NCI-H446 (cell line): ENCODE results near the gene TBPL1.
"Not testable (repeated sequence)": the region's sequence is repeated elsewhere in the genome, so short reads cannot be mapped to it uniquely, and the experiment has no call there.

Source experiments
- DNase-seq, 2 experiments: peaks; one replicate each; lab custom pipeline; 2025; lab: John Stamatoyannopoulos, UW

TBPL1 gene

DNA sequence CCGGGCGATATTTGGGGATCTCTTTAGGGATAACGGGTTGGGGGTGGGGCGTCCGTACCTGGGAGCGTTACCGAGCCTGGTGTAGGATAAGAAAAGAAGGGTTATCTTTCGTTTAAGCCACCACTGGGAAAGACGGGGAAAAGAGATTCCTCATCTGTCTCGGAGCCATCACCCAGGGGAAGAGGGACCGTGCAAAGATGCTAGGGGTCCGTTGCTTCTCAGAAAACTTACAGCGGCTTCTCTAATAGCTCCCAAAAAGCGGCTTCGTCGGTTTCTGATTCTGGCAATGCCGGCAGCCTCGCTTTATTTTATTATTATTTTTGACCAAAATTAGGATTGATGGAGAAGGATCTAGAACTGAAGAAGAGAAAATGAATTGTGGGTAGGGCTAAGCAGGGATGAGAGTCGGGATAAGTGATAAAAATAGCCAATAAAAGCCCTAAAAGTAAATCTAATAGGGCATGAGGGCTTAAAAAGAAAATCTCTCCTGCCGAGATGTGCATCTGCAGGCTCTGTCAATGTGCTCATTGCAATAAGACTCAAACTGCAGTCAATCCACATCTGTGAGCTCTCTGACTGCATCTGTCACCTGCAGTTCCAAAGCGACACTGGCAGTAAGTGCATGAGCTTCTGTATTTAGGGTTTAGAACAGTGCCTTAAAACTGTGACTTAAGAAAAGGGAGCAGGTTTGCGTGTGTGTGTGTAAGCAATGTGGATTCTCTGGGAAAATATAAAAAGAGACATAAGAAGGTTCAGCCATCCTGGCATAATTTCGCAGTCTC is 801 bp downstream of the TBPL1 start:
- DNase-seq, result no peak

GRCh38 chr6:133954657-133955576 is 1.9 kb downstream of the TBPL1 start:
- DNase-seq, result no peak

GRCh38 chr6:133955582-133956415 is 2.8 kb downstream of the TBPL1 start:
- no peak for DNase-seq

- no peak for DNase-seq
Observed at GRCh38 chr6:133956416-133957049, 3.5 kb downstream of the TBPL1 start.

GRCh38 chr6:133957227-133957626 is 4.2 kb downstream of the TBPL1 start:
- no peak for DNase-seq

DNA sequence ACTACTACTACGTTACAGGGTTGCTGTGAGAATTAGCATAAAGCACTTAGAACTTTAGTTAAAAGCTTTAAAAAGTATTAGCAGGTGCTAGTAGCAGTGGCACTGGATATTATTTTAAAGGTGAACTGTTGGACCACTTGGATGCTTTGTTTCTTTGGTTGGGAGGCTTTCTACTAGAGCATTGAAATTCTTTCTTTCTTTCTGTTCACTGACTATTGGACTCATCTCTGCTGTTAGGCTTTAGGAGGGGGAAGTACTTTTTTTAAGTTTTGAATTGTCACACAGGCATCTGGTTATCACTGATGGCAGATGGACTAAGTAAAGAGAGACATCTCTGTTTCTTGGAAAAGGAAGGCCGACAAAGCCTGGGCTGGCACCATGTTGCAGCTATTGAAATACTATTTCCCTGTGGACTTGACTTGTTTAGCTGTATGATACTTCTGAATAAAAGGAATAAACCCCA is 4.8 kb downstream of the TBPL1 start:
- peak in 1 of 2 experiments; percentile 37 for DNase-seq

DNA sequence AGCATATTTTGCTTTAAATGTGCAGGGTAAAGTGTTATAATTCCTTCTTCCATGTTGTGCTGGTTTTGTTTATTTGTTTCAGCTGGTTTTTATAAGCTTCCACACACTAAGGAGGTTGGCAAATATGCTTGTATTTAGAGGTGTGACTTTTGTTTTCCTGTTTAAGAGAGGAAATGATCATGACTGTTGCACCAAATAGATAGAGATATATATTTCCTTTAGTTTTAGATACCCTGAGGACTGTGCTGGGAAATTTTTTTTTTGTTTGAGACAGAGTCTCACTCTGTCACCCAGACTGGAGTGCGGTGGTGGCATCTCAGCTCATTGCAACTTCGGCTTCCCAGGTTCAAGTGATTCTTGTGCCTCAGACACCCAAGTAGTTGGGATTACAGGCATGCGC is 5.8 kb downstream of the TBPL1 start:
- DNase-seq, result no peak

DNA sequence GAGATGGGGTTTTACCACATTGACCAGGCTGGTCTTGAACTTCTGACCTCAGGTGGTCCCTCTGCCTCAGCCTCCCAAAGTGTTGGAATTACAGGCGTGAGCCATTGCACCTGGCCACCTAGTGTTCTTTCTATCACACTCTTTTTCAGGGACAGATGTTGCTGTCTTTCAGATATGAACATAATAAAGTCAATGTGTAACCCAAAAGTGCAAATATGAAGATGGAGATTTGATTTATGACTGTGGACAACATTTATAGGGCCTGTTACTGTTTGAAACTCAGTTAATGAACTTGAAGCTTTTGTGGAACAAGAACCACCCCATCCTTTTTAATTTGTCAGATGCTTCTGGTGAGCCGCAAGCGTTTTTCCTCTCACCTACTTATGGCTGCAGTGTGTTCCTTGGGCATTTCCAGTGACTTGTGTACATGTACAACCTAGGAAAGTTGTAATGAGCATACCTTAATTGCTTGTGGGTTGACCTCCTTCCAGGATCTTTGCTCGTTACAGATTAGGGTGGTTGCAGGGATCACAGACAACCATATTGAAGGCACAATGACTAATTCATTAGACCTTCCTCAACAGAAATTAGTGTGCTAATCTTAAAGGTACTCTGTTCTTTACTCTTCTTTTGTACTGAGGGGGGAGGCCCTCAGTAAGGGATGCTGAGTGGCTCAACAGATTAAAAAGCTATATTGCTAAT is 6.8 kb downstream of the TBPL1 start:
- no peak for DNase-seq

DNA sequence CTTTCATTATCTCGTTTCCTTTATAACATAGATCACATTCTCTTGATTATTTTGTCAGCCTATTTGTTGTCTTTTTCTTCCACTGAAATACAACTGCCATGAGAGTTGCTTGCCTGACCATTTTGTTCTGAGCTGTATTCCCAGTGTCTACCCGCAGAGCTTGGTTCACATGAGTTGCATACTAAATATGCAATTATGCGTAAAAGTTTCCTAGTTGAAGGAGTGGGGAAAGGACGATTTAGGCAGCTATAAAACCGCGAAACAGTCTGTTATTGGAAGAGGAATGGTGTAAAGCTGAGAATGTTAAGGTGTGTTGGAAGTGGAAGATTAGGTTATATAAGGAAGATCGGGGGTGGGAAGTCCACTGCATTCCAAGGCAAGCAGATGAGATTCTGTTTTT is 8.8 kb downstream of the TBPL1 start:
- DNase-seq, result no peak

GRCh38 chr6:133964052-133964451 is 11.0 kb downstream of the TBPL1 start:
- no peak for DNase-seq

DNA sequence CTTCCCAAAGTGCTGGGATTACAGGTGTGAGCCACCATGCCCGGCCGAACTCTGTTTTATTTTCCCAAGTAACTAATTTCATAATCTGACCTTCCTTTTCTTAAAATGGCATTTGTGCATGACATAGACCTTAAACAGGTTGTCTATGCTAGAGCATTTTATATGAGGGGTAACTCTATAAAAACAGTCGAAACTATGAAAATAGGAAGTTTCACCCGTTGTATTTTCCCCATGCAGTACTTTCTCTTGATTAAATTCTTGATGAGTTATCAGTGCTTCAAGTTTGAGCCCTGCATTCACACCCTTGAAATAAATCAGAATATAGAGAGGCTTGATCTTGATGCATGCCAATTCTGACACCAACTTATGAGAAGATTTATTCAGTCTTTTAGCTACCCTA is 11.7 kb downstream of the TBPL1 start:
- DNase-seq, result no peak

DNA sequence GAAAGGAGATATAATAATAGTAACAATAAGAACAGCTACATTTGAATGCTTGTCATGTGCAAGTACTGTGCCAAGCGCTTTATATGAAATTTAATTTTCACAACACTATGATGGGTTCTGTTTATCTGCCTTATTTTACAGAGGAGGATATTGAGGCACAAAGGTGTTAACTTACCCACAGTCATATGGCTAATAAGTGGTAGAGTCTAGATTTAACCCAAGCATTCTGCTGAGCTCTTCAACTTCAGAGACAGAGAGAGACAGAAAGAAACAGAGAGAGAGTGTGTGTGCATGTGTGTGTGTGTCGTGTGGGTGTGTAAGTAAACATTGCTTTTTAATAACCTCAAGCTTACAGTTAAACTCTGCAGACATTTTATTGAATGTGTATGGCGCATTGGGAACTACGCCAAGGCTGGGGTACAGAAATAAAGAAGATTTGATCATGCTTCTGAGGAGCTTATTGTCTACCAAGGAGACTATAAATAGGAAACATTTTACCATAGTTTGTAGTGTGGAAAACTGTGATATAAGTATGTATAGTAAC is 12.9 kb downstream of the TBPL1 start:
- DNase-seq, result no peak

- DNase-seq, result no peak
Observed at GRCh38 chr6:133966654-133967329, 13.8 kb downstream of the TBPL1 start.

GRCh38 chr6:133967347-133967746 is 14.3 kb downstream of the TBPL1 start:
- no peak for DNase-seq

DNA sequence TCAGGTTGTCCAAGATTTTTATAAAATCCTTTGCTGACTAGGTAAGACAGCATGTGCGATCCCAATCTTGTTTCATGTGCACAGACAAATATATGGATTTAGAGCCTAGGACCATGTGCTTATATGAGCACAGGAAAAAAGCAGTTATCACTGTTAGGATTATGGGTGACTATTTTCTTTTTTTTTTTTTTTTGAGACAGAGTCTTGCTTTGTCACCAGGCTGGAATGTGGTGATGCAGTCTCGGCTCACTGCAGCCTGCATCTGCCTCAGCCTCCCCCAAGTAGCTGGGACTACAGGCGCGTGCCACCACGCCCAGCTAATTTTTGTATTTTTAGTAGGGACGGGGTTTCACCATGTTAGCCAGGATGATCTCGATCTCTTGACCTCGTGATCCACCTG is 14.8 kb downstream of the TBPL1 start:
- not testable (repeated sequence) for DNase-seq

DNA sequence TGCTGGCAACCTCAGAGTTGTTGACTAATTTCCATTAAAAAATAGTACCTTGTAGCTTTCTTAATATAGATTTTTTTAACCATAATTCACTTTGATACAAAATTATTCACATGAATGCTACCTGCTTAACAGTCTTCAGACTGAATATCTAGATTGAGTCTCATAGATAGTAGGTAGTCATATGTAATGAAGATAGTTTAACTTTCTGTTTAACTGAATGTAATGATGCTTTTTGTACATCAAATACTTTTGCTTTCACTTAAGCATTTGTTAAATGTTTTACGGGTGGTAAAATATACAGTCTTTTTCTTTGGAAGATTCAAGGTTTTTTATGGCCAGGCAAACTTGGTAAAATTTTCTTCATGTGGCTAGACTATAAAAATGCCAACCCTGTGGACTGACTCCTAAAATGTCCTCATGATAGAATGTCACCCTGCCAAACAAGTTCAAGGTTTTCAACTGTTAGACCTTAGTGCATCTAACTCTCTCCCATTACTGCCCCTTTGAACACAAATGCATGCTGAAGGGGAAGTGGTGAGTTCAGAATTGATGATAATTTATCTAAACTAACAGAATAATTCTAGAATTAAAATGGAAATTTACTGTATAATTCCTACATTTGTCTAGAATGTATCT is 16.4 kb downstream of the TBPL1 start:
- DNase-seq, result no peak

DNA sequence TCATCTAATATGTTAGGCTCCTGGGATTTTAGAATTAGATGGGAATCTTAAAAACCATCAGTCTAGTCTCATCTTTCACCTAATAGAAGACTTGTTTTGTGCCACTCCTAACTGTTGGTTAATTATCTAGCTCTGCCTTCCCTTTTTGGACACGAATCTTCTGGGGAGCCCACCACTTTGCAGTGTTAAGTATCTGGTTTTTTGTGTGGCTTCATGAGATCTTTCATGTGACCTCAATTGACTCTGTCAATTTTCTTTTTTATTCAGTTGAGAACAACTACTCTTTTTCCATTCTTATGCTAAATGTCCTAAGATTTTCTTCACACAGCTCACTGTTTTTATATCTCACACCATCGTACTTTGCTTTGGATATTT is 16.9 kb downstream of the TBPL1 start:
- no peak for DNase-seq

- no peak for DNase-seq
Observed at GRCh38 chr6:133971861-133972260, 18.8 kb downstream of the TBPL1 start.

DNA sequence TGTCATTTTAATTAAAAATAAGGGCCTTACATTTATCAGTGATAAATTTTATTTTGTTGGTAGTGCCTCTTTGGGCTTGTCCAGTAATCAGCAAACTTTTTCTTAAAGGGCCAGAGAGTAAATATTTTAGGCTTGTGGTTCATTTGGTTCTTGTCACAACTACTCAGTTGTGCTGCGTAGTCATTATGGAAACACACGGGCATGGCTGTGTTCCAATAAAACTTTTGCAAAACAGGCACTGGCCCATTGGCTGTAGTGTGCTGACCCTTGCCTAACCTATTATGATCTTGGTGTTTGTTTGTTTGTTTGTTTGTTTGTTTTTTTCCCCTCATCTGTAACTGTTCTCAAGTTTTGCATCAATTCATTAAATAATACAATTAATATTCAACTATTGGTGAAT is 19.4 kb downstream of the TBPL1 start:
- DNase-seq, result no peak
